ENCODE results near the gene CPSF2. TPM values are rescaled to one million over a fixed set of nuclear protein-coding genes. Genes with fewer than 3 reads are reported as not detected.

CPSF2 gene
- total RNA-seq (ENCODE audit: unreplicated experiment), result 53.1 TPM
- long read RNA-seq, full-length matches to known transcripts, result 3 of 9 reads
- long read RNA-seq, partial matches to known transcripts, result 5 of 9 reads
- long read RNA-seq, other reads (novel, unspliced or antisense), result 1 of 9 reads

DNA sequence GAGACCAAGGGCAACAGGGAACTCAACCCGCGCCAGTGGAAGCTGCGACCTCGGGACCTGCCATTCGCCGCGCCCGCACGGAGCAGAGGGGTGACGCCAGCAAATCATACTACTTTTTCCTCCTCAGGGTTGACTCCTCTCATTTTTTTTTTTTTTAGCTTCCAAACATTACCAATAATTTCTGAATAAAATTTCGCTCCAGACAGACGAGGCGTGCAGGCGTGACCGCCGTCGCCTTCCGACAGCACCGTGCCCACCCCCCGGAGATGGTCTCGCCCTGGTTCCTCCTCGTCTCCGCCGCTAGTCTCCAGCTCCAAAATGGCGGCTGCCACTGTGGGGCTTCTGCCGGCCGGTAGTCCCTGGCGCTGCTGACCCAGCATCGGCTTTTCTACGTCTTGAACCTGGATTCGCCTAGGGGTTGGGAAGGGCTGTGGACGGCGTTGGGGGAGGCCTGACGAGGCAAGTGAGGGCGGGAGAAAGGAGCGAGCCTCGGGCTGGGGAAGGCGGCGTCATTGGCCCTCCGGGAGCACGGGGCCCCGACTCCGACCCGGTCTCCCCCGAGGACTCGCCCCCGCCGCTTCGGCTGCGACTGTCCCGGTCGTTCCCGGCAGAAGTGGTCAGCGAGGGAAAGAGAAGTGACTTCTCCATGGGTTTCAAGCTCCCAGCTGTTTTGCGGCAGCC lies at the start of gene CPSF2, which contains the start of gene NDUFB1:
Gene CPSF2, plus strand, starts transcription at position 300 of the 681 bp plus-strand sequence. CDS start 9,016 bp downstream, outside the sequence.
Gene NDUFB1, minus strand, starts transcription at position 37 of the 681 bp plus-strand sequence. CDS start 4,069 bp downstream, outside the sequence.
- Mint-ChIP-seq H3K27ac (ENCODE audit: unreplicated experiment) (peak within 1 kb of the TSS; percentile 100), H3K27me3 (ENCODE audit: unreplicated experiment) (peaks cover 8% of the 10 kb centered on the region), H3K36me3 (ENCODE audit: unreplicated experiment) (no peaks in the 10 kb centered on the region)

DNA sequence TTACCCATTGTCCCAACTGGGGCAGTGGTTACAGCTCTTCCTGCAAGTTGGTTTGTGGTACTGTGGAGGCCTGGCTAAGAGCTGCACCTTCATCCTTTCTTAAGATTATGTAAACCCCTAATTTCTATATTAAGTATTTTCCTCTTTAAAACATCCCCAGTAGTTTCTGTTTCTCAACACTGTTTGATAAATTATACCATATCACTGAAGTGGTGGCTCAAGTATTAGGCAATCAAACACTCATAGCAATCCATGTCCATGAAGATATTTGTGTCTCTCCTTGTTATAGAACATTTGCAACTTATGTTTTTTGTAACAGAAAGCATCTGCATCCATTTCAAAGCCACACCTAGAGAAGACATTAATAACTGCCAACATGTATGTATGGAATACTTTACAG lies 47.2 kb upstream of the CPSF2 start:
- Mint-ChIP-seq H3K27ac (ENCODE audit: unreplicated experiment) (no peak overlapping the region), H3K9me3 (ENCODE audit: unreplicated experiment) (no peaks in the 10 kb centered on the region), H3K4me1 (ENCODE audit: low read depth, unreplicated experiment) (no peaks in the 10 kb centered on the region), H3K4me3 (ENCODE audit: unreplicated experiment) (no peak overlapping the region), H3K36me3 (ENCODE audit: unreplicated experiment) (peaks cover 4% of the 10 kb centered on the region), H3K27me3 (ENCODE audit: unreplicated experiment) (peaks cover 2% of the 10 kb centered on the region)
- no peak for DNase-seq
- TF ChIP-seq, protein P1, sequence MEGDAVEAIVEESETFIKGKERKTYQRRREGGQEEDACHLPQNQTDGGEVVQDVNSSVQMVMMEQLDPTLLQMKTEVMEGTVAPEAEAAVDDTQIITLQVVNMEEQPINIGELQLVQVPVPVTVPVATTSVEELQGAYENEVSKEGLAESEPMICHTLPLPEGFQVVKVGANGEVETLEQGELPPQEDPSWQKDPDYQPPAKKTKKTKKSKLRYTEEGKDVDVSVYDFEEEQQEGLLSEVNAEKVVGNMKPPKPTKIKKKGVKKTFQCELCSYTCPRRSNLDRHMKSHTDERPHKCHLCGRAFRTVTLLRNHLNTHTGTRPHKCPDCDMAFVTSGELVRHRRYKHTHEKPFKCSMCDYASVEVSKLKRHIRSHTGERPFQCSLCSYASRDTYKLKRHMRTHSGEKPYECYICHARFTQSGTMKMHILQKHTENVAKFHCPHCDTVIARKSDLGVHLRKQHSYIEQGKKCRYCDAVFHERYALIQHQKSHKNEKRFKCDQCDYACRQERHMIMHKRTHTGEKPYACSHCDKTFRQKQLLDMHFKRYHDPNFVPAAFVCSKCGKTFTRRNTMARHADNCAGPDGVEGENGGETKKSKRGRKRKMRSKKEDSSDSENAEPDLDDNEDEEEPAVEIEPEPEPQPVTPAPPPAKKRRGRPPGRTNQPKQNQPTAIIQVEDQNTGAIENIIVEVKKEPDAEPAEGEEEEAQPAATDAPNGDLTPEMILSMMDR (IDR thresholded peaks at IDR 0.05; ENCODE audit: partially characterized antibody, unreplicated experiment), result no peak

More for the DNA sequence above, at the start of gene CPSF2, which contains the start of gene NDUFB1:
- H3K4me1 Mint-ChIP-seq (ENCODE audit: low read depth, unreplicated experiment), result peaks cover 5% of the 10 kb centered on the region
- H3K4me3 Mint-ChIP-seq (ENCODE audit: unreplicated experiment), result peak within 1 kb of the TSS; percentile 99
- DNase-seq, result peak; percentile 88
- H3K9me3 Mint-ChIP-seq (ENCODE audit: unreplicated experiment), result peaks cover 2% of the 10 kb centered on the region
- TF ChIP-seq, protein P1 (IDR thresholded peaks at IDR 0.05; ENCODE audit: partially characterized antibody, unreplicated experiment), result peak; percentile 14

DNA sequence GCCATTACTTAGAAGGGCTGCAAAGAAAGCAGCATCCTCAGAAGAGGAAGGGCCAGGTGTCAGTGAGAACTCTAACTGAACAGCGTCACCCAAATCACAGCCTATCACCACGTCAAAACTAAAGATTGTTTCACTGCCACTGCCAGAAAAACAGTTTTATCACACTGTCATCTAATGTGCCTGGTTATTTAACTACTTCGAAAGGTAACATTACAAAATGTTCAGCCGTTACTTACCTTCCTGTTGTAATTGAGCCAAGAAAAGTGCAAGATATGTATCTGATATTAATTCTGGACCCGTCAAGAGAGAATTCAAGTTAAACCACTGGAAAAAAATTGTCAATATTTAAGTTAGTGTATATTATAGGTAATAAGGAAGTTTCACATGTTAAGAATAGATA lies 33.3 kb upstream of the CPSF2 start:
- Mint-ChIP-seq H3K4me3 (ENCODE audit: unreplicated experiment) (no peak overlapping the region), H3K36me3 (ENCODE audit: unreplicated experiment) (peaks cover 8% of the 10 kb centered on the region)

DNA sequence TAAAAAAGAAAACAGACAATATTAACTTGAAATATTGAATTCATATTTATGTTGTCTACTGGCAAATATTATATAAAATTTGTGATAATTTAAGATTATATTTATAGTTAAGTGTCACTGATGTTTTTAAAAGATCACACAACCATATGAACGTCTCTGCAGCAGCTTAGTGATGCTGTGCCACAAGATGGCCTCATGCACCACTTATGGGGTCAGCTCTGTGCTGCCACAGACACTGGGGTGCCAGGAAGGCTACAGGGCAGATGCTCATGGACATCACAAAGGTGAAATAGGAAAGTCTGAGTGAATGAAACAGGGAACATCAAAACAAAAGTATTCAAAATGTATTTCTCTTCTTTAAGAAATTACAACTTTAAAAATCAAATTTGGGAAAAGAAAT lies 28.4 kb upstream of the CPSF2 start:
- TF ChIP-seq, protein P1 (IDR thresholded peaks at IDR 0.05; ENCODE audit: partially characterized antibody, unreplicated experiment), result no peak
- H3K27me3 Mint-ChIP-seq (ENCODE audit: unreplicated experiment), result peaks cover 2% of the 10 kb centered on the region
- DNase-seq, result no peak

More for the DNA sequence above, 33.3 kb upstream of the CPSF2 start:
- H3K9me3 Mint-ChIP-seq (ENCODE audit: unreplicated experiment), result no peaks in the 10 kb centered on the region
- DNase-seq, result no peak
- H3K4me1 Mint-ChIP-seq (ENCODE audit: low read depth, unreplicated experiment), result no peaks in the 10 kb centered on the region
- H3K27ac Mint-ChIP-seq (ENCODE audit: unreplicated experiment), result no peak overlapping the region
- H3K27me3 Mint-ChIP-seq (ENCODE audit: unreplicated experiment), result peaks cover 2% of the 10 kb centered on the region
- TF ChIP-seq, protein P1 (IDR thresholded peaks at IDR 0.05; ENCODE audit: partially characterized antibody, unreplicated experiment), result no peak

DNA sequence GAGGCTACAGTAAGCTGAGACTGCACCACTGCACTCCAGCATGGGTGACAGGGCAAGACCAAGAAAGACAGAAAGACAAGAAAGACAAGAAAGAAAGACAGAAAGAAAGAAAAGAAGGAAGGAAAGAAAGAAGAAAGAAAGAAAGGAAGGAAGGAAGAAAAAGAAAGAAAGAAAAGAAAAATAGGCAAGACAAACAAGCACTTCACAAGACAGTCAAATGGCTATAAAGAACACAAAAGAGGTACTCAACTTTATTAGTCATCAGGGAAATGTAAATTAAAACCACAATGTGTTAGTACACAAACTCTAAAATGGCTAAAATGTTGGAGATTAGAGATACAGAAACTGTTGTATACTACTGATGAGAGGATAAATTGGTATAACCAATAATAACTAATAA lies 22.0 kb upstream of the CPSF2 start:
- Mint-ChIP-seq H3K36me3 (ENCODE audit: unreplicated experiment) (no peaks in the 10 kb centered on the region), H3K27me3 (ENCODE audit: unreplicated experiment) (no peaks in the 10 kb centered on the region), H3K27ac (ENCODE audit: unreplicated experiment) (no peak overlapping the region), H3K9me3 (ENCODE audit: unreplicated experiment) (no peaks in the 10 kb centered on the region), H3K4me1 (ENCODE audit: low read depth, unreplicated experiment) (no peaks in the 10 kb centered on the region), H3K4me3 (ENCODE audit: unreplicated experiment) (no peak overlapping the region)
- TF ChIP-seq, protein P1 (IDR thresholded peaks at IDR 0.05; ENCODE audit: partially characterized antibody, unreplicated experiment), result no peak
- no peak for DNase-seq

More for the DNA sequence above, 28.4 kb upstream of the CPSF2 start:
- no peaks in the 10 kb centered on the region for H3K9me3 Mint-ChIP-seq (ENCODE audit: unreplicated experiment)
- H3K4me1 Mint-ChIP-seq (ENCODE audit: low read depth, unreplicated experiment), result no peaks in the 10 kb centered on the region
- H3K36me3 Mint-ChIP-seq (ENCODE audit: unreplicated experiment), result no peaks in the 10 kb centered on the region
- H3K27ac Mint-ChIP-seq (ENCODE audit: unreplicated experiment), result no peak overlapping the region
- no peak overlapping the region for H3K4me3 Mint-ChIP-seq (ENCODE audit: unreplicated experiment)
